Measurements from ENCODE around the gene DR1. TPM values are rescaled to one million over a fixed set of nuclear protein-coding genes. Genes with fewer than 3 reads are reported as not detected.
A peak's percentile ranks its signal among the peaks of the same experiment; 100 is the strongest.

The DR1 gene
- total RNA-seq, 1 donor from 2014 or later: 76.9 TPM

DNA sequence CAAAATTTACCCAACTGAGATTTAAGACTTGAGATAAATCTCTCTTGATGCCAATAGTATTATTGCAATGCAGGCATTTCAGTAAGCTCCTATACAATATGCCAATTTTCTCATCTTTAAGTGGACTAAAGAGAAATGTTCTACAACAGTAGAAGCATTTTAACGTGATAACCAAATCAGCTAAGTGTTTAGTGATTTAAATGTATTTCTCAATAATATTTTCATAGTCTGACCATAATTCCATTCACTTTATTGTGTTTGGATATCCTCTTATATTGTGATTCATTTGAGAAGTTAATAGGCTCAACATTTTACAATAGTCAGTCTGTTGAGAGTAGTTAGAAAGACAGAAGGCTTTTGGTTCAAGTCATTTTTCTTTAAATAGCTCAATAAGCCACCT, 44.6 kb upstream of the DR1 start:
- no peak overlapping the region for H3K27ac Mint-ChIP-seq (ENCODE audit: unreplicated experiment)
- no peak overlapping the region for H3K4me2 ChIP-seq (ENCODE audit: low read length)
- no peak overlapping the region for H3K27ac ChIP-seq (ENCODE audit: low read depth, low read length)
- no peak for DNase-seq (ENCODE audit: low read depth)
- no peak for FAIRE-seq
- no peak overlapping the region for H2AFZ ChIP-seq (ENCODE audit: low read depth, low read length)
- H3K4me1 Mint-ChIP-seq (ENCODE audit: low read depth, unreplicated experiment): no peaks in the 10 kb centered on the region
- no peak for TF ChIP-seq EZH2 (IDR thresholded peaks at IDR 0.05; ENCODE audit: insufficient read depth, low read length)
- TF ChIP-seq, protein P1, sequence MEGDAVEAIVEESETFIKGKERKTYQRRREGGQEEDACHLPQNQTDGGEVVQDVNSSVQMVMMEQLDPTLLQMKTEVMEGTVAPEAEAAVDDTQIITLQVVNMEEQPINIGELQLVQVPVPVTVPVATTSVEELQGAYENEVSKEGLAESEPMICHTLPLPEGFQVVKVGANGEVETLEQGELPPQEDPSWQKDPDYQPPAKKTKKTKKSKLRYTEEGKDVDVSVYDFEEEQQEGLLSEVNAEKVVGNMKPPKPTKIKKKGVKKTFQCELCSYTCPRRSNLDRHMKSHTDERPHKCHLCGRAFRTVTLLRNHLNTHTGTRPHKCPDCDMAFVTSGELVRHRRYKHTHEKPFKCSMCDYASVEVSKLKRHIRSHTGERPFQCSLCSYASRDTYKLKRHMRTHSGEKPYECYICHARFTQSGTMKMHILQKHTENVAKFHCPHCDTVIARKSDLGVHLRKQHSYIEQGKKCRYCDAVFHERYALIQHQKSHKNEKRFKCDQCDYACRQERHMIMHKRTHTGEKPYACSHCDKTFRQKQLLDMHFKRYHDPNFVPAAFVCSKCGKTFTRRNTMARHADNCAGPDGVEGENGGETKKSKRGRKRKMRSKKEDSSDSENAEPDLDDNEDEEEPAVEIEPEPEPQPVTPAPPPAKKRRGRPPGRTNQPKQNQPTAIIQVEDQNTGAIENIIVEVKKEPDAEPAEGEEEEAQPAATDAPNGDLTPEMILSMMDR (IDR thresholded peaks at IDR 0.05; ENCODE audit: insufficient read depth, low read depth, low read length): no peak
- H3K27me3 ChIP-seq (ENCODE audit: insufficient read depth, low read length): no peaks in the 10 kb centered on the region
- no peaks in the 10 kb centered on the region for H3K36me3 ChIP-seq (ENCODE audit: insufficient read depth, low read length)
- H3K79me2 ChIP-seq (ENCODE audit: insufficient read depth, low read length): no peaks in the 10 kb centered on the region
- H3K9me3 Mint-ChIP-seq (ENCODE audit: unreplicated experiment): no peaks in the 10 kb centered on the region
- no peak overlapping the region for H3K9ac ChIP-seq (ENCODE audit: low read length)
- H3K4me1 ChIP-seq (ENCODE audit: insufficient read depth, low read length): no peaks in the 10 kb centered on the region
- H3K36me3 Mint-ChIP-seq (ENCODE audit: low read depth, unreplicated experiment): no peaks in the 10 kb centered on the region
- H3K4me3 Mint-ChIP-seq (ENCODE audit: unreplicated experiment): no peak overlapping the region
- no peaks in the 10 kb centered on the region for H4K20me1 ChIP-seq (ENCODE audit: insufficient read depth, low read length)
- H3K9me3 ChIP-seq (ENCODE audit: insufficient read depth, low read depth, low read length): no peaks in the 10 kb centered on the region
- no peaks in the 10 kb centered on the region for H3K27me3 Mint-ChIP-seq (ENCODE audit: low read depth, unreplicated experiment)
- H3K4me3 ChIP-seq (ENCODE audit: insufficient read depth, low read depth, low read length): no peak overlapping the region

DNA sequence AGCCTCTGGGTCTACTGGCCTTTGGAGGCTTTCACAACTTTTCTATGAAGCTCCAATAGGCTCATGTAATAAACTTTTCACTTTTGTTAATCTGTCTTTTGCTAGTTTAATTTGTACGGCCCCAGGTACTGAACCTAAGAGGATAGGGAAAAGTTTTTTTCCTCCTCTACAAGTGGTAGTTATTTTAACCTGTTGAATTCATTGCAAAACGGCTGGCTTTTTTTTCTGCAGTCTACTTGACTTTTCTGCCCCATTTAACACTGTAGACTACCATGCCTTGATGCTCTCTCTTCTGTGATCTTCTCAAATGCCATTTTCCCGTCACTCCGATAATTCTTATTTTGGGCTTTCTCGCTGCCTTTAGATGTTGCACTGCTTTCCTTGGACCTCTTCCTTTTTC, 43.6 kb upstream of the DR1 start:
- H4K20me1 ChIP-seq (ENCODE audit: insufficient read depth, low read length): no peaks in the 10 kb centered on the region
- no peaks in the 10 kb centered on the region for H3K79me2 ChIP-seq (ENCODE audit: insufficient read depth, low read length)
- no peak overlapping the region for H3K9ac ChIP-seq (ENCODE audit: low read length)
- TF ChIP-seq, protein P1 (IDR thresholded peaks at IDR 0.05; ENCODE audit: insufficient read depth, low read depth, low read length): no peak
- Mint-ChIP-seq H3K36me3 (ENCODE audit: low read depth, unreplicated experiment) (no peaks in the 10 kb centered on the region), H3K27ac (ENCODE audit: unreplicated experiment) (no peak overlapping the region), H3K9me3 (ENCODE audit: unreplicated experiment) (no peaks in the 10 kb centered on the region), H3K4me1 (ENCODE audit: low read depth, unreplicated experiment) (no peaks in the 10 kb centered on the region), H3K27me3 (ENCODE audit: low read depth, unreplicated experiment) (no peaks in the 10 kb centered on the region), H3K4me3 (ENCODE audit: unreplicated experiment) (no peak overlapping the region)
- H3K4me1 ChIP-seq (ENCODE audit: insufficient read depth, low read length): no peaks in the 10 kb centered on the region
- no peak overlapping the region for H2AFZ ChIP-seq (ENCODE audit: low read depth, low read length)
- no peaks in the 10 kb centered on the region for H3K9me3 ChIP-seq (ENCODE audit: insufficient read depth, low read depth, low read length)
- H3K4me3 ChIP-seq (ENCODE audit: insufficient read depth, low read depth, low read length): no peak overlapping the region
- no peaks in the 10 kb centered on the region for H3K27me3 ChIP-seq (ENCODE audit: insufficient read depth, low read length)
- no peak overlapping the region for H3K4me2 ChIP-seq (ENCODE audit: low read length)
- no peak for DNase-seq (ENCODE audit: low read depth)
- FAIRE-seq: no peak
- H3K36me3 ChIP-seq (ENCODE audit: insufficient read depth, low read length): no peaks in the 10 kb centered on the region
- H3K27ac ChIP-seq (ENCODE audit: low read depth, low read length): no peak overlapping the region

DNA sequence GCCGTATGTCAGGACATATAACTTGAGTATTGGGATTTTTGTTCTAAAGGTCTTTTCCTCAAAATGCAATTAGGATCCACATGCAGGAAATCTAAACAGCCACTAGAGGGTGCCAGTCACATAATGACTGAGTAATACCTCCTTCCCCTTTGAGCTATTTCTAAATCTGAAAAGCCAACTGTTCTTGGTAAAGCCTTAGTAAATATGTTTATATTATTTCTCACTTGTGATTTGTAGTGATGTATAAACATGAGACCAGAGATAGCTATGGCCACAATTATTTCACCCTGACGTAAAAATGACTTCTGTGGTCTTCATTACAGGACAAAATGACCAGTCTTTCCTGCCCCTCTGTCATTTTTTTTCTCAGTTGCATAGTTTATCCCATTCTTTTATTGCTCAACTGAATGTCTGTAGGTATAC, 41.0 kb upstream of the DR1 start:
- Histone ChIP-seq H4K20me1 (ENCODE audit: insufficient read depth, low read length) (no peaks in the 10 kb centered on the region), H3K36me3 (ENCODE audit: insufficient read depth, low read length) (no peaks in the 10 kb centered on the region), H3K4me2 (ENCODE audit: low read length) (no peak overlapping the region), H3K79me2 (ENCODE audit: insufficient read depth, low read length) (no peaks in the 10 kb centered on the region), H3K27ac (ENCODE audit: low read depth, low read length) (no peak overlapping the region), H3K27me3 (ENCODE audit: insufficient read depth, low read length) (no peaks in the 10 kb centered on the region), H3K9me3 (ENCODE audit: insufficient read depth, low read depth, low read length) (no peaks in the 10 kb centered on the region), H3K4me3 (ENCODE audit: insufficient read depth, low read depth, low read length) (no peak overlapping the region), H2AFZ (ENCODE audit: low read depth, low read length) (no peak overlapping the region), H3K9ac (ENCODE audit: low read length) (no peak overlapping the region), H3K4me1 (ENCODE audit: insufficient read depth, low read length) (no peaks in the 10 kb centered on the region)
- Mint-ChIP-seq H3K27me3 (ENCODE audit: low read depth, unreplicated experiment) (no peaks in the 10 kb centered on the region), H3K4me1 (ENCODE audit: low read depth, unreplicated experiment) (no peaks in the 10 kb centered on the region), H3K36me3 (ENCODE audit: low read depth, unreplicated experiment) (no peaks in the 10 kb centered on the region), H3K4me3 (ENCODE audit: unreplicated experiment) (no peak overlapping the region), H3K27ac (ENCODE audit: unreplicated experiment) (no peak overlapping the region), H3K9me3 (ENCODE audit: unreplicated experiment) (no peaks in the 10 kb centered on the region)
- TF ChIP-seq, protein P1 (IDR thresholded peaks at IDR 0.05; ENCODE audit: insufficient read depth, low read depth, low read length): peak; percentile 93
- TF ChIP-seq EZH2 (IDR thresholded peaks at IDR 0.05; ENCODE audit: insufficient read depth, low read length): no peak
- FAIRE-seq: peak; percentile 58
- peak; percentile 49 for DNase-seq (ENCODE audit: low read depth)
